ENCODE measurements around the gene COBL. TPM values are rescaled to one million over a fixed set of nuclear protein-coding genes. Genes with fewer than 3 reads are reported as not detected.

The COBL gene
- total and polyA plus RNA-seq, 2 of the 8 experiments (the other 6 are each of a cell fraction or from before 2014, with no cell fraction given), result 13.8 to 40.4 TPM

DNA sequence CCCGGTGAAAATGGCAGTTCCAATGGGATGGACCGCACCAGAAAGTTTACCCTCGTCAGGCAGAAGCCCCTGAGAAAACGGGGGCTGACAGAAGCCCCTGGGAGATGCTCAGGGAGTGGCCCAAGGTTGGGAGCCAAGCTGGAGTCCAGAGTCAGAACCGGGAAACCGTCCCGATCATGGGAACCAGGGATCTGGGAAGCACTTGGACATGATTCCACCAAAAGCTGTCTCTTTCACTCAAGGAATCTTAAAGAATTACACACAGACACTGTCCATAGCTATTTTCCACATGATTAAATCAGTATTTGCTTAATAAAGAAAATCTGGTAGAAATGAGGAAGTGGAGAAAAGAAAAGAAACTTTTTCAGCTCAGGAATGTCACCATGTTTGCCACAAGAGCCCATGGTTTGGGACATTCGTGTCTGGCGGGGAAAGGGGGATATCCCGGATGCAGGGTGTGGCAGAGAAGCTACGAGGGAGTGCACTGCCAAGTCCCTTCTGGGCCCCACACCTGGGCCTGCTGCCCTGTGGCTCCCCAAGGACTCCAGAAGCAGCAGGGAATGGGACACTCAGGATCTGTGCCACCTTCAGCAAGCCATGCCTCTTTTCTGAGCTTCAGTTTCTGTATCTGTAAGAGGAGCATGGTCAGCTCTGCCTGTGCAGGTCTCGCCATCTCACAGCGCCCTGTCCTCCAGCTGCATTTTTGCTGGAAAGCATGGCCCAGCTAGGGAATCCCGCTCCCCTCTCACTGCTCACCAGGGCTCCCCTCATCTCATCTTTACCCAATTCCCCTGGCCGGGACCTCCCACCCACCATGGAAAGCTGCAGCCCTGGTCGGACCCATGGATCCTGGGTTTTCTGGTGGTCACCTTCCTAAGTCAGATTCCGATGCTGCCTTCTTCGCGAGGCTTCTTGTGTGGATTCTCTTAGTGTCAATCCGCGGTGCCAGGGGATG is 308.8 kb downstream of the COBL start (continued):
- TF ChIP-seq KDM4A (IDR thresholded peaks at IDR 0.05; ENCODE audit: low read depth, low read length, severe bottlenecking) (no peak), SIRT6 (IDR thresholded peaks at IDR 0.05; ENCODE audit: low read length) (no peak), CREB1 (IDR thresholded peaks at IDR 0.05) (no peak), BACH1 (IDR thresholded peaks at IDR 0.05; ENCODE audit: low read length) (no peak)
- TF ChIP-seq, protein P1, sequence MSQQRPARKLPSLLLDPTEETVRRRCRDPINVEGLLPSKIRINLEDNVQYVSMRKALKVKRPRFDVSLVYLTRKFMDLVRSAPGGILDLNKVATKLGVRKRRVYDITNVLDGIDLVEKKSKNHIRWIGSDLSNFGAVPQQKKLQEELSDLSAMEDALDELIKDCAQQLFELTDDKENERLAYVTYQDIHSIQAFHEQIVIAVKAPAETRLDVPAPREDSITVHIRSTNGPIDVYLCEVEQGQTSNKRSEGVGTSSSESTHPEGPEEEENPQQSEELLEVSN (IDR thresholded peaks at IDR 0.05), result no peak
